ENCODE measurements around the gene PCBP3. TPM values are rescaled to one million over a fixed set of nuclear protein-coding genes. Genes with fewer than 3 reads are reported as not detected.
"Not testable (repeated sequence)": the region's sequence is repeated elsewhere in the genome, so short reads cannot be mapped to it uniquely, and the experiment has no call there.

PCBP3 gene
- total and polyA plus RNA-seq, 10 of the 15 experiments (the other 5 are each of a cell fraction or from before 2014, with no cell fraction given), result 0.09 to 1.3 (median 0.46) TPM; not detected in 3

DNA sequence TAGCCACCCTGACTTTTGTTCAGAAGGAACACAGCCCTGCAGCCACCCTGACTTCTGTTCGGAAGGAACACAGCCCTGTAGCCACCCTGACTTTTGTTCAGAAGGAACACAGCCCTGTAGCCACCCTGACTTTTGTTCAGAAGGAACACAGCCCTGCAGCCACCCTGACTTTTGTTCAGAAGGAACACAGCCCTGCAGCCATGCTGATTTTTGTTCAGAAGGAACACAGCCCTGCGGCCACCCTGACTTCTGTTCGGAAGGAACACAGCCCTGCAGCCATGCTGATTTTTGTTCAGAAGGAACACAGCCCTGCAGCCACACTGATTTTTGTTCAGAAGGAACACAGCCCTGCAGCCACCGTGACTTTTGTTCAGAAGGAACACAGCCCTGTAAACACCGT, 208.9 kb downstream of the PCBP3 start:
- WGBS (ENCODE audit: insufficient coverage, insufficient replicate concordance, low lambda C conversion rate, missing lambda C conversion rate), result 64% methylated on average over 5 of the region's 5 CpGs
- H3K27me3 ChIP-seq (replicated peaks in 1 of 2; ENCODE audit: control insufficient read depth in 2 of 2, insufficient read depth in 2 of 2, low read length in 1 of 2); in situ Hi-C loops (cut with MboI); H3K27ac ChIP-seq (ENCODE audit: control insufficient read depth, insufficient read depth); H3K4me1 ChIP-seq (ENCODE audit: control insufficient read depth, insufficient read depth, low read length); H3K9ac ChIP-seq (ENCODE audit: control insufficient read depth, insufficient read depth, low read length); H3K79me2 ChIP-seq (ENCODE audit: control insufficient read depth, insufficient read depth, low read length); H4K20me1 ChIP-seq (ENCODE audit: control insufficient read depth, insufficient read depth); H3K36me3 ChIP-seq (ENCODE audit: control insufficient read depth in 2 of 2, insufficient read depth in 2 of 2, low read length in 1 of 2); DNase-seq (ENCODE audit: low read depth, low spot score); H2AFZ ChIP-seq (ENCODE audit: control insufficient read depth, low read depth, low read length); FAIRE-seq; H3K9me3 ChIP-seq (replicated peaks; ENCODE audit: control insufficient read depth, insufficient read depth, low read length); POLR2A ChIA-PET; BruUV-seq (replicated peaks); ATAC-seq; SMC1A ChIA-PET (ENCODE audit: uncharacterized antibody, unreplicated experiment); H3K4me3 ChIP-seq; intact Hi-C loops (cut with micrococcal nuclease; ENCODE audit: unreplicated experiment); H3K4me2 ChIP-seq (ENCODE audit: control insufficient read depth, insufficient read depth): not testable (repeated sequence)
- ChIA-PET RAD21 (ENCODE audit: unreplicated experiment) (interaction anchor here (1.0 kb wide), 1 partner anchor 296 kb away, joined by 3 read pairs; no protein-coding TSS in a partner anchor), CTCF (interaction anchor here (1.1 kb wide), 1 partner anchor 27 kb away, joined by 5 read pairs; no protein-coding TSS in a partner anchor)

DNA sequence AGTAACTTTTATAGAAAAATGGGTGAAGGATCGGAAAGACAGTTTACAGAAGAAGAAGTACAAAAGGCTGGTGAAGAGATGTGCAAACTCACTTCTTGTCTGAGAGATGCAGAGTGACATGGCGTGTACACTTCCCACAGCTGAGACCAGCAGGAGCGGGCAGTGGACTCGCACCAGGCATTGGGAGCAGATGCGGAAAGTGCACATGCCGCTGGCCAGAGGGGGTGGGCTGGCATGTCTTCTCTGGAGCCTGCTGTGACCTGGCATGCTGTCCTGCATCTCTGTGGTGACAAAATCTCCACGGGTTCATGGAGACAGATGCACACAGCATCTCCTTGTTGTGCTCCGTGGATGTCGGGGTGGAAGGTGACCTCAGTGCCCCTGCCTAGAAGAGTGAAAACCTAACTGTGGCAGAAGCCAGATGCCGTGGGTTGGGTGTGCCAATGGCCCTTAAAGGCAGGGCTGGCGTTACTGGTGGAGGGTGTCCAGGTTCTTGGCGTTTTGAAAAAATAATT, 209.4 kb downstream of the PCBP3 start:
- ChIA-PET POLR2A (no interaction called here), CTCF (no interaction called here), RAD21 (ENCODE audit: unreplicated experiment) (interaction anchor here (1.0 kb wide), 1 partner anchor 297 kb away, joined by 3 read pairs; no protein-coding TSS in a partner anchor), SMC1A (ENCODE audit: uncharacterized antibody, unreplicated experiment) (no interaction called here)
- 0 out of 2 replicates have a peak, but pooled peaks cover 3% of the 10 kb centered on the region for H3K4me1 ChIP-seq (ENCODE audit: control insufficient read depth, insufficient read depth, low read length)
- DNase-seq (ENCODE audit: low read depth, low spot score) (no peak), FAIRE-seq (no peak), ATAC-seq (no peak)
- no peaks in the 10 kb centered on the region for H3K9me3 ChIP-seq (replicated peaks; ENCODE audit: control insufficient read depth, insufficient read depth, low read length)
- H3K27ac ChIP-seq (ENCODE audit: control insufficient read depth, insufficient read depth), result no peak overlapping the region
- BruUV-seq (replicated peaks), result no TSS peak
- no peak overlapping the region for H3K4me2 ChIP-seq (ENCODE audit: control insufficient read depth, insufficient read depth)
- no peak overlapping the region for H2AFZ ChIP-seq (ENCODE audit: control insufficient read depth, low read depth, low read length)
- H3K79me2 ChIP-seq (ENCODE audit: control insufficient read depth, insufficient read depth, low read length), result no peaks in the 10 kb centered on the region
- no peak overlapping the region for H3K9ac ChIP-seq (ENCODE audit: control insufficient read depth, insufficient read depth, low read length)
- 61% methylated on average over 12 of the region's 12 CpGs for WGBS (ENCODE audit: insufficient coverage, insufficient replicate concordance, low lambda C conversion rate, missing lambda C conversion rate)
- no peaks in the 10 kb centered on the region for H3K36me3 ChIP-seq (ENCODE audit: control insufficient read depth in 2 of 2, insufficient read depth in 2 of 2, low read length in 1 of 2)
- H3K4me3 ChIP-seq, result no peak overlapping the region
- no peaks in the 10 kb centered on the region for H4K20me1 ChIP-seq (ENCODE audit: control insufficient read depth, insufficient read depth)
- in situ Hi-C loops (cut with MboI) (no loop called here), intact Hi-C loops (cut with micrococcal nuclease; ENCODE audit: unreplicated experiment) (no loop called here)
- no peaks in the 10 kb centered on the region for H3K27me3 ChIP-seq (replicated peaks in 1 of 2; ENCODE audit: control insufficient read depth in 2 of 2, insufficient read depth in 2 of 2, low read length in 1 of 2)
- TF ChIP-seq, protein P1, sequence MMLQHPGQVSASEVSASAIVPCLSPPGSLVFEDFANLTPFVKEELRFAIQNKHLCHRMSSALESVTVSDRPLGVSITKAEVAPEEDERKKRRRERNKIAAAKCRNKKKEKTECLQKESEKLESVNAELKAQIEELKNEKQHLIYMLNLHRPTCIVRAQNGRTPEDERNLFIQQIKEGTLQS (IDR thresholded peaks at IDR 0.05; ENCODE audit: borderline replicate concordance, extremely low read depth, low read depth, low read length), result no peak
- TF ChIP-seq RAD21 (IDR thresholded peaks at IDR 0.05; ENCODE audit: insufficient read depth, low read depth, low read length) (no peak), KDM1A (IDR thresholded peaks at IDR 0.05; ENCODE audit: borderline replicate concordance) (no peak), JUND (IDR thresholded peaks at IDR 0.05; ENCODE audit: low read depth, low read length) (no peak), SREBF1 (IDR thresholded peaks at IDR 0.05; ENCODE audit: low read length) (no peak), PML (IDR thresholded peaks at IDR 0.05; ENCODE audit: low read length) (no peak), RFX5 (IDR thresholded peaks at IDR 0.05; ENCODE audit: low read depth, low read length) (no peak), SMAD1 (IDR thresholded peaks at IDR 0.05; ENCODE audit: low read depth, partially characterized antibody) (no peak), TCF12 (IDR thresholded peaks at IDR 0.05; ENCODE audit: low read depth, low read length) (no peak), IKZF1 (conservative IDR thresholded peaks at IDR 0.05) (no peak)
- TF ChIP-seq, protein P2, sequence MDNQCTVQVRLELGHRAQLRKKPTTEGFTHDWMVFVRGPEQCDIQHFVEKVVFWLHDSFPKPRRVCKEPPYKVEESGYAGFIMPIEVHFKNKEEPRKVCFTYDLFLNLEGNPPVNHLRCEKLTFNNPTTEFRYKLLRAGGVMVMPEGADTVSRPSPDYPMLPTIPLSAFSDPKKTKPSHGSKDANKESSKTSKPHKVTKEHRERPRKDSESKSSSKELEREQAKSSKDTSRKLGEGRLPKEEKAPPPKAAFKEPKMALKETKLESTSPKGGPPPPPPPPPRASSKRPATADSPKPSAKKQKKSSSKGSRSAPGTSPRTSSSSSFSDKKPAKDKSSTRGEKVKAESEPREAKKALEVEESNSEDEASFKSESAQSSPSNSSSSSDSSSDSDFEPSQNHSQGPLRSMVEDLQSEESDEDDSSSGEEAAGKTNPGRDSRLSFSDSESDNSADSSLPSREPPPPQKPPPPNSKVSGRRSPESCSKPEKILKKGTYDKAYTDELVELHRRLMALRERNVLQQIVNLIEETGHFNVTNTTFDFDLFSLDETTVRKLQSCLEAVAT (IDR thresholded peaks at IDR 0.05), result no peak
- TF ChIP-seq, protein P3, sequence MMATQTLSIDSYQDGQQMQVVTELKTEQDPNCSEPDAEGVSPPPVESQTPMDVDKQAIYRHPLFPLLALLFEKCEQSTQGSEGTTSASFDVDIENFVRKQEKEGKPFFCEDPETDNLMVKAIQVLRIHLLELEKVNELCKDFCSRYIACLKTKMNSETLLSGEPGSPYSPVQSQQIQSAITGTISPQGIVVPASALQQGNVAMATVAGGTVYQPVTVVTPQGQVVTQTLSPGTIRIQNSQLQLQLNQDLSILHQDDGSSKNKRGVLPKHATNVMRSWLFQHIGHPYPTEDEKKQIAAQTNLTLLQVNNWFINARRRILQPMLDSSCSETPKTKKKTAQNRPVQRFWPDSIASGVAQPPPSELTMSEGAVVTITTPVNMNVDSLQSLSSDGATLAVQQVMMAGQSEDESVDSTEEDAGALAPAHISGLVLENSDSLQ (IDR thresholded peaks at IDR 0.05), result no peak
- TF ChIP-seq, protein P4, sequence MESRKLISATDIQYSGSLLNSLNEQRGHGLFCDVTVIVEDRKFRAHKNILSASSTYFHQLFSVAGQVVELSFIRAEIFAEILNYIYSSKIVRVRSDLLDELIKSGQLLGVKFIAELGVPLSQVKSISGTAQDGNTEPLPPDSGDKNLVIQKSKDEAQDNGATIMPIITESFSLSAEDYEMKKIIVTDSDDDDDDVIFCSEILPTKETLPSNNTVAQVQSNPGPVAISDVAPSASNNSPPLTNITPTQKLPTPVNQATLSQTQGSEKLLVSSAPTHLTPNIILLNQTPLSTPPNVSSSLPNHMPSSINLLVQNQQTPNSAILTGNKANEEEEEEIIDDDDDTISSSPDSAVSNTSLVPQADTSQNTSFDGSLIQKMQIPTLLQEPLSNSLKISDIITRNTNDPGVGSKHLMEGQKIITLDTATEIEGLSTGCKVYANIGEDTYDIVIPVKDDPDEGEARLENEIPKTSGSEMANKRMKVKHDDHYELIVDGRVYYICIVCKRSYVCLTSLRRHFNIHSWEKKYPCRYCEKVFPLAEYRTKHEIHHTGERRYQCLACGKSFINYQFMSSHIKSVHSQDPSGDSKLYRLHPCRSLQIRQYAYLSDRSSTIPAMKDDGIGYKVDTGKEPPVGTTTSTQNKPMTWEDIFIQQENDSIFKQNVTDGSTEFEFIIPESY (IDR thresholded peaks at IDR 0.05), result no peak

Measured in GM12878 (cell line).